K562 (cell line): ENCODE measurements around the gene RUSC1. TPM values are rescaled to one million over a fixed set of nuclear protein-coding genes. Genes with fewer than 3 reads are reported as not detected.

Experiments
- ARID2 ChIP-seq: fragments of 450-650 bp; IDR thresholded peaks from 2 replicates; pipeline ENCODE4 v1.6.1; 2017; ENCODE audit warnings: antibody characterized with exemption, mild to moderate bottlenecking
- ARNT ChIP-seq, 2 experiments: fragments of 450-650 bp; IDR thresholded peaks; 2 replicates each; pipeline ENCODE4 v1.6.1; 2016; ENCODE audit warnings: mild to moderate bottlenecking in 1 of 2
- CREB1 ChIP-seq, 2 experiments: sonication (generic) in 1 of 2; formaldehyde crosslinking in 1 of 2; IDR thresholded peaks; 2 replicates each; pipeline versions ENCODE4 v1.6.1 to v1.8.0; 2012 to 2022; ENCODE audit warnings: inconsistent platforms in 1 of 2, mild to moderate bottlenecking in 1 of 2, missing genetic modification reagents in 1 of 2, moderate library complexity in 1 of 2
- CXXC5 ChIP-seq: fragments of 250-450 bp; sonication (Bioruptor Pico); IDR thresholded peaks from 2 replicates; pipeline ENCODE4 v1.8.0; 2022; ENCODE audit warnings: inconsistent platforms, mild to moderate bottlenecking, moderate library complexity
- DMBX1 ChIP-seq: fragments of 250-450 bp; sonication (Bioruptor Pico); IDR thresholded peaks from 2 replicates; pipeline ENCODE4 v1.8.0; 2022; ENCODE audit warnings: inconsistent platforms, mild to moderate bottlenecking, moderate library complexity, borderline replicate concordance
- GTF2E2 ChIP-seq: fragments of 200-800 bp; sonication (Bioruptor generic); IDR thresholded peaks from 2 replicates; pipeline ENCODE4 v1.6.1; 2016; ENCODE audit warnings: missing genetic modification characterization, missing compliant biosample characterization
- NR4A1 ChIP-seq, 2 experiments: fragments of 250-450 bp in 1 of 2; fragments of 450-650 bp in 1 of 2; sonication (Bioruptor Pico) in 1 of 2; IDR thresholded peaks; 2 replicates each; pipeline versions ENCODE4 v1.4.0 to v1.6.1; 2016 to 2020; ENCODE audit warnings: mild to moderate bottlenecking in 2 of 2, missing compliant biosample characterization in 1 of 2, missing genetic modification characterization in 1 of 2, moderate library complexity in 1 of 2
- RBFOX2 ChIP-seq: fragments of 200-400 bp; formaldehyde crosslinking; IDR thresholded peaks from 2 replicates; pipeline ENCODE4 v1.6.1; 2017; ENCODE audit warnings: low read depth, mild to moderate bottlenecking, low read length, moderate library complexity
- SMAD1 ChIP-seq: fragments of 150-350 bp; IDR thresholded peaks from 2 replicates; pipeline ENCODE4 v1.6.1; 2014; ENCODE audit warnings: low read length, low read depth; ENCODE audit not compliant: partially characterized antibody
- SPI1 ChIP-seq: IDR thresholded peaks from 2 replicates; pipeline ENCODE4 v1.6.1; 2011; ENCODE audit warnings: low read depth, low read length, control low read depth, borderline replicate concordance
- TGIF2 ChIP-seq: sonication (generic); formaldehyde crosslinking; IDR thresholded peaks from 2 replicates; pipeline ENCODE4 v1.8.1; 2022; ENCODE audit warnings: mild to moderate bottlenecking, missing genetic modification reagents, moderate library complexity
- TRIM24 ChIP-seq, 2 experiments: fragments of 450-650 bp; IDR thresholded peaks; 2 replicates each; pipeline ENCODE4 v1.6.1; 2016
- USF2 ChIP-seq: sonication (generic); formaldehyde crosslinking; IDR thresholded peaks from 2 replicates; pipeline ENCODE4 v1.5.0; 2020; ENCODE audit warnings: missing genetic modification reagents
- ZNF217 ChIP-seq: sonication (generic); formaldehyde crosslinking; IDR thresholded peaks from 2 replicates; pipeline ENCODE4 v1.8.0; 2022; ENCODE audit warnings: mild to moderate bottlenecking, missing genetic modification reagents
- ZNF3 ChIP-seq: fragments of 250-450 bp; sonication (Bioruptor Pico); IDR thresholded peaks from 2 replicates; pipeline ENCODE4 v1.5.0; 2021; ENCODE audit warnings: mild to moderate bottlenecking, moderate library complexity
- ZNF766 ChIP-seq: fragments of 200-800 bp; sonication (Bioruptor generic); conservative IDR thresholded peaks from 2 replicates; pipeline ENCODE4 v1.6.1; 2016; ENCODE audit warnings: missing genetic modification characterization, missing compliant biosample characterization
- polyA plus RNA-seq, 8 experiments: library from polyadenylated mRNA; depleted of rRNA in 4 of 8; stranded (reverse) in 5 of 8; unstranded in 3 of 8; fragments of >200 nt; fragmentation: Nextera tagmentation in 2 of 8; fragmentation: Illumina TruSeq in 1 of 8; extraction: Ambion mirVana in 2 of 8; extraction: Trizol in 1 of 8; gene quantifications; 2 replicates each; pipeline versions ENCODE4 v1.2.1 to v1.2.3, GENCODE V29; 2011 to 2014; ENCODE audit warnings: inconsistent platforms in 1 of 8, missing spikeins in 1 of 8
- total RNA-seq, 7 experiments: library from RNA; depleted of rRNA in 6 of 7; stranded (reverse); fragments of >200 nt in 6 of 7; fragmentation: Illumina TruSeq in 2 of 7; extraction: Trizol in 2 of 7; gene quantifications; 2 replicates each; pipeline versions ENCODE4 v1.2.1 to v1.2.3, GENCODE V29; 2011 to 2021; ENCODE audit warnings: low replicate concordance in 1 of 7
- TF ChIP-seq, protein P1 (sequence below), 2 experiments: fragments of 150-350 bp in 1 of 2; IDR thresholded peaks; 2 replicates each; pipeline ENCODE4 v1.6.1; 2012 to 2016; ENCODE audit warnings: low read depth in 2 of 2, low read length in 2 of 2, mild to moderate bottlenecking in 1 of 2, moderate library complexity in 1 of 2
- TF ChIP-seq, protein P2 (sequence below), 2 experiments: fragments of 450-650 bp in 1 of 2; IDR thresholded peaks; 2 replicates each; pipeline ENCODE4 v1.6.1; 2011 to 2017; ENCODE audit warnings: low read depth in 2 of 2, antibody characterized with exemption in 1 of 2, borderline replicate concordance in 1 of 2, low read length in 1 of 2, mild to moderate bottlenecking in 1 of 2, mixed read lengths in 1 of 2; ENCODE audit not compliant: control insufficient read depth in 1 of 2

The RUSC1 gene
- total and polyA plus RNA-seq, 9 of the 15 experiments (the other 6 are each of a cell fraction or from before 2014, with no cell fraction given) = 5.7 to 68.3 (median 33.6) TPM

GRCh38 chr1:155273343-155274245 lies 47.1 kb upstream of the RUSC1 start, which contains the start of gene CLK2 (continued):
- TF ChIP-seq NR4A1 (CRISPR knock-in tag; IDR thresholded peaks at IDR 0.05) (no peak), NR4A1 (tag; IDR thresholded peaks at IDR 0.05) (0 out of 2 replicates have a peak, but pooled peaks have one; percentile 40), TGIF2 (0 out of 2 replicates have a peak, but pooled peaks have one; percentile 62), USF2 (CRISPR knock-in tag) (peak; percentile 94), SMAD1 (no peak), GTF2E2 (tag) (0 out of 2 replicates have a peak, but pooled peaks have one; percentile 8), SPI1 (peak; percentile 82), ZNF3 (CRISPR knock-in tag) (no peak), CREB1 (IDR thresholded peaks at IDR 0.05) (peak; percentile 41), CREB1 (CRISPR knock-in tag; IDR thresholded peaks at IDR 0.05) (no peak), RBFOX2 (peak; percentile 92), ARID2 (no peak), ZNF217 (no peak), ZNF766 (peak; percentile 12; the same call in 1 of the 2 replicates), ARNT (IDR thresholded peaks at IDR 0.05) (peak in 1 of 2 experiments; percentile 57; a peak in 1 of 4 replicates), DMBX1 (CRISPR knock-in tag) (0 out of 2 replicates have a peak, but pooled peaks have one; percentile 16), TRIM24 (IDR thresholded peaks at IDR 0.05) (no peak), CXXC5 (CRISPR knock-in tag) (peak; percentile 93)
- TF ChIP-seq, protein P1, sequence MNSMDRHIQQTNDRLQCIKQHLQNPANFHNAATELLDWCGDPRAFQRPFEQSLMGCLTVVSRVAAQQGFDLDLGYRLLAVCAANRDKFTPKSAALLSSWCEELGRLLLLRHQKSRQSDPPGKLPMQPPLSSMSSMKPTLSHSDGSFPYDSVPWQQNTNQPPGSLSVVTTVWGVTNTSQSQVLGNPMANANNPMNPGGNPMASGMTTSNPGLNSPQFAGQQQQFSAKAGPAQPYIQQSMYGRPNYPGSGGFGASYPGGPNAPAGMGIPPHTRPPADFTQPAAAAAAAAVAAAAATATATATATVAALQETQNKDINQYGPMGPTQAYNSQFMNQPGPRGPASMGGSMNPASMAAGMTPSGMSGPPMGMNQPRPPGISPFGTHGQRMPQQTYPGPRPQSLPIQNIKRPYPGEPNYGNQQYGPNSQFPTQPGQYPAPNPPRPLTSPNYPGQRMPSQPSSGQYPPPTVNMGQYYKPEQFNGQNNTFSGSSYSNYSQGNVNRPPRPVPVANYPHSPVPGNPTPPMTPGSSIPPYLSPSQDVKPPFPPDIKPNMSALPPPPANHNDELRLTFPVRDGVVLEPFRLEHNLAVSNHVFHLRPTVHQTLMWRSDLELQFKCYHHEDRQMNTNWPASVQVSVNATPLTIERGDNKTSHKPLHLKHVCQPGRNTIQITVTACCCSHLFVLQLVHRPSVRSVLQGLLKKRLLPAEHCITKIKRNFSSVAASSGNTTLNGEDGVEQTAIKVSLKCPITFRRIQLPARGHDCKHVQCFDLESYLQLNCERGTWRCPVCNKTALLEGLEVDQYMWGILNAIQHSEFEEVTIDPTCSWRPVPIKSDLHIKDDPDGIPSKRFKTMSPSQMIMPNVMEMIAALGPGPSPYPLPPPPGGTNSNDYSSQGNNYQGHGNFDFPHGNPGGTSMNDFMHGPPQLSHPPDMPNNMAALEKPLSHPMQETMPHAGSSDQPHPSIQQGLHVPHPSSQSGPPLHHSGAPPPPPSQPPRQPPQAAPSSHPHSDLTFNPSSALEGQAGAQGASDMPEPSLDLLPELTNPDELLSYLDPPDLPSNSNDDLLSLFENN (IDR thresholded peaks at IDR 0.05; ENCODE audit: low read depth in 2 of 2, low read length in 2 of 2) = no peak
- TF ChIP-seq, protein P2, sequence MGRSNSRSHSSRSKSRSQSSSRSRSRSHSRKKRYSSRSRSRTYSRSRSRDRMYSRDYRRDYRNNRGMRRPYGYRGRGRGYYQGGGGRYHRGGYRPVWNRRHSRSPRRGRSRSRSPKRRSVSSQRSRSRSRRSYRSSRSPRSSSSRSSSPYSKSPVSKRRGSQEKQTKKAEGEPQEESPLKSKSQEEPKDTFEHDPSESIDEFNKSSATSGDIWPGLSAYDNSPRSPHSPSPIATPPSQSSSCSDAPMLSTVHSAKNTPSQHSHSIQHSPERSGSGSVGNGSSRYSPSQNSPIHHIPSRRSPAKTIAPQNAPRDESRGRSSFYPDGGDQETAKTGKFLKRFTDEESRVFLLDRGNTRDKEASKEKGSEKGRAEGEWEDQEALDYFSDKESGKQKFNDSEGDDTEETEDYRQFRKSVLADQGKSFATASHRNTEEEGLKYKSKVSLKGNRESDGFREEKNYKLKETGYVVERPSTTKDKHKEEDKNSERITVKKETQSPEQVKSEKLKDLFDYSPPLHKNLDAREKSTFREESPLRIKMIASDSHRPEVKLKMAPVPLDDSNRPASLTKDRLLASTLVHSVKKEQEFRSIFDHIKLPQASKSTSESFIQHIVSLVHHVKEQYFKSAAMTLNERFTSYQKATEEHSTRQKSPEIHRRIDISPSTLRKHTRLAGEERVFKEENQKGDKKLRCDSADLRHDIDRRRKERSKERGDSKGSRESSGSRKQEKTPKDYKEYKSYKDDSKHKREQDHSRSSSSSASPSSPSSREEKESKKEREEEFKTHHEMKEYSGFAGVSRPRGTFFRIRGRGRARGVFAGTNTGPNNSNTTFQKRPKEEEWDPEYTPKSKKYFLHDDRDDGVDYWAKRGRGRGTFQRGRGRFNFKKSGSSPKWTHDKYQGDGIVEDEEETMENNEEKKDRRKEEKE (IDR thresholded peaks at IDR 0.05; ENCODE audit: borderline replicate concordance in 1 of 2, control insufficient read depth in 1 of 2, low read depth in 2 of 2, low read length in 1 of 2) = 0 out of 4 replicates have a peak, but pooled peaks of 1 of the 2 experiments have one; percentile 70
